ENCODE data around the gene SLC35G6. TPM values are rescaled to one million over a fixed set of nuclear protein-coding genes. Genes with fewer than 3 reads are reported as not detected.
A peak's percentile ranks its signal among the peaks of the same experiment; 100 is the strongest.

The SLC35G6 gene
- total and polyA plus RNA-seq, 2 of the 13 experiments (the other 11 are each of a cell fraction or from before 2014, with no cell fraction given), result 0.07 TPM; not detected in 1

DNA sequence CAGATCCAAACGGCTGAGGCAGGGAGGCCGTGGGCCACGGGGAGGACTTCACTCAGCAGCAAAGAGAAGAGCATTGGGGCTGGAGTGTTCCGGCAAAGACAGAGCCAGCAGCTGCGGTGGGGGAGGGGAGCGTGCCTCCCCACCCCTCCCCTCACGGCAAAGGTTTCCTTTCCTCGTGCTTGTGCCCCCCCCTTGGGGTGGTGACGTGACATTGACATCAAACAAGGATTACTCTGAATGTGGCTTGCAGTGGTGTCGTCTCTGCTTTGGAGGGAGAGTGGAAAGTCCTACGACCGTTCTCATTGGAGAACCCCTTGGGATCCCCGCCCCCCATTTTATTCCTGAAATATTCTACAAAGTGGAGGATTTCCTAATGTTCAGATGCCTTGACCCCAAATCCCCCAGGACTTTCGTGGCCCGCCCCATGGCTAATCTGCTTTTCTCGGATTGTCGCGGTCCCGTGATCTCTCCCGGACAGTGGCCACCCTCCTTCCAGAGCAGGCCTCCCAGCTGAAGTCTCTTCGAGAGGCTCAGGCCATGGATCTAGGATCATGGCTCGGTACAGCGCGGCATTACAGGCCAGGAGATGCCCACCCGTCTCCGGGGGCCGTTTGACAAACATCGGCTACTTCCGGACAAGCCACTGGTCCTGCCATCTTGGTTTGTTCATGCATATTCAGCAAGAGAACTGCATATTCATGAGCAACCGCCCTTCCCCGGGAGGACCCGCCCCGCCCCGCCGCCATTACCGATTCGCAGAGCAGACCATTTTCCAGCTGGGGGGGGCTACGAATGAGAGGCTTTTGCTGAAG is 2.2 kb downstream of the SLC35G6 start:
- POLR2A ChIA-PET, result interaction anchor here (0.9 to 5.5 kb wide), 20 partner anchors 8 to 438 kb away, joined by 3 to 41 read pairs (median 6); partner anchors contain the start of genes ASGR2, ATP1B2, CD68 and CHRNB1
- TF ChIP-seq NR2F6 (IDR thresholded peaks at IDR 0.05), result 0 out of 2 replicates have a peak, but pooled peaks have one; percentile 26
- no peak; the same call in 1 of the 2 replicates for TF ChIP-seq NR2F6 (CRISPR knock-in tag; IDR thresholded peaks at IDR 0.05)
- peak; percentile 62; the same call in 1 of the 2 replicates for TF ChIP-seq ZNF747 (CRISPR knock-in tag; IDR thresholded peaks at IDR 0.05; ENCODE audit: borderline replicate concordance)
- TF ChIP-seq, protein P1, sequence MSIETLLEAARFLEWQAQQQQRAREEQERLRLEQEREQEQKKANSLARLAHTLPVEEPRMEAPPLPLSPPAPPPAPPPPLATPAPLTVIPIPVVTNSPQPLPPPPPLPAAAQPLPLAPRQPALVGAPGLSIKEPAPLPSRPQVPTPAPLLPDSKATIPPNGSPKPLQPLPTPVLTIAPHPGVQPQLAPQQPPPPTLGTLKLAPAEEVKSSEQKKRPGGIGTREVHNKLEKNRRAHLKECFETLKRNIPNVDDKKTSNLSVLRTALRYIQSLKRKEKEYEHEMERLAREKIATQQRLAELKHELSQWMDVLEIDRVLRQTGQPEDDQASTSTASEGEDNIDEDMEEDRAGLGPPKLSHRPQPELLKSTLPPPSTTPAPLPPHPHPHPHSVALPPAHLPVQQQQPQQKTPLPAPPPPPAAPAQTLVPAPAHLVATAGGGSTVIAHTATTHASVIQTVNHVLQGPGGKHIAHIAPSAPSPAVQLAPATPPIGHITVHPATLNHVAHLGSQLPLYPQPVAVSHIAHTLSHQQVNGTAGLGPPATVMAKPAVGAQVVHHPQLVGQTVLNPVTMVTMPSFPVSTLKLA (IDR thresholded peaks at IDR 0.05), result peak; percentile 37
- TF ChIP-seq, protein P2, sequence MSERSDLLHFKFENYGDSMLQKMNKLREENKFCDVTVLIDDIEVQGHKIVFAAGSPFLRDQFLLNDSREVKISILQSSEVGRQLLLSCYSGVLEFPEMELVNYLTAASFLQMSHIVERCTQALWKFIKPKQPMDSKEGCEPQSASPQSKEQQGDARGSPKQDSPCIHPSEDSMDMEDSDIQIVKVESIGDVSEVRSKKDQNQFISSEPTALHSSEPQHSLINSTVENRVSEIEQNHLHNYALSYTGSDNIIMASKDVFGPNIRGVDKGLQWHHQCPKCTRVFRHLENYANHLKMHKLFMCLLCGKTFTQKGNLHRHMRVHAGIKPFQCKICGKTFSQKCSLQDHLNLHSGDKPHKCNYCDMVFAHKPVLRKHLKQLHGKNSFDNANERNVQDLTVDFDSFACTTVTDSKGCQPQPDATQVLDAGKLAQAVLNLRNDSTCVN (CRISPR knock-in tag; IDR thresholded peaks at IDR 0.05; ENCODE audit: borderline replicate concordance), result no peak; the same call in 1 of the 2 replicates
- TF ChIP-seq, protein P3, sequence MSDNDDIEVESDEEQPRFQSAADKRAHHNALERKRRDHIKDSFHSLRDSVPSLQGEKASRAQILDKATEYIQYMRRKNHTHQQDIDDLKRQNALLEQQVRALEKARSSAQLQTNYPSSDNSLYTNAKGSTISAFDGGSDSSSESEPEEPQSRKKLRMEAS (IDR thresholded peaks at IDR 0.05), result peak; percentile 63
- TF ChIP-seq, protein P4, sequence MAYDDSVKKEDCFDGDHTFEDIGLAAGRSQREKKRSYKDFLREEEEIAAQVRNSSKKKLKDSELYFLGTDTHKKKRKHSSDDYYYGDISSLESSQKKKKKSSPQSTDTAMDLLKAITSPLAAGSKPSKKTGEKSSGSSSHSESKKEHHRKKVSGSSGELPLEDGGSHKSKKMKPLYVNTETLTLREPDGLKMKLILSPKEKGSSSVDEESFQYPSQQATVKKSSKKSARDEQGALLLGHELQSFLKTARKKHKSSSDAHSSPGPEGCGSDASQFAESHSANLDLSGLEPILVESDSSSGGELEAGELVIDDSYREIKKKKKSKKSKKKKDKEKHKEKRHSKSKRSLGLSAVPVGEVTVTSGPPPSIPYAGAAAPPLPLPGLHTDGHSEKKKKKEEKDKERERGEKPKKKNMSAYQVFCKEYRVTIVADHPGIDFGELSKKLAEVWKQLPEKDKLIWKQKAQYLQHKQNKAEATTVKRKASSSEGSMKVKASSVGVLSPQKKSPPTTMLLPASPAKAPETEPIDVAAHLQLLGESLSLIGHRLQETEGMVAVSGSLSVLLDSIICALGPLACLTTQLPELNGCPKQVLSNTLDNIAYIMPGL (CRISPR knock-in tag; IDR thresholded peaks at IDR 0.05; ENCODE audit: borderline replicate concordance in 1 of 2, low read depth in 1 of 2), result peak; percentile 10 to 50; a peak in 2 of 4 replicates
- TF ChIP-seq EED (CRISPR knock-in tag; IDR thresholded peaks at IDR 0.05), result 0 out of 2 replicates have a peak, but pooled peaks have one; percentile 23
- TF ChIP-seq CENPT (CRISPR knock-in tag; IDR thresholded peaks at IDR 0.05; ENCODE audit: low read depth), result 0 out of 2 replicates have a peak, but pooled peaks have one; percentile 47
- TF ChIP-seq ZC3H4 (CRISPR knock-in tag; IDR thresholded peaks at IDR 0.05; ENCODE audit: borderline replicate concordance), result 0 out of 2 replicates have a peak, but pooled peaks have one; percentile 49
- TF ChIP-seq KDM5B (CRISPR knock-in tag; IDR thresholded peaks at IDR 0.05; ENCODE audit: borderline replicate concordance), result peak; percentile 44; the same call in 1 of the 2 replicates
- TF ChIP-seq ZIK1 (CRISPR knock-in tag; IDR thresholded peaks at IDR 0.05; ENCODE audit: borderline replicate concordance, low read depth), result peak; percentile 37; the same call in 1 of the 2 replicates
- TF ChIP-seq, protein P5, sequence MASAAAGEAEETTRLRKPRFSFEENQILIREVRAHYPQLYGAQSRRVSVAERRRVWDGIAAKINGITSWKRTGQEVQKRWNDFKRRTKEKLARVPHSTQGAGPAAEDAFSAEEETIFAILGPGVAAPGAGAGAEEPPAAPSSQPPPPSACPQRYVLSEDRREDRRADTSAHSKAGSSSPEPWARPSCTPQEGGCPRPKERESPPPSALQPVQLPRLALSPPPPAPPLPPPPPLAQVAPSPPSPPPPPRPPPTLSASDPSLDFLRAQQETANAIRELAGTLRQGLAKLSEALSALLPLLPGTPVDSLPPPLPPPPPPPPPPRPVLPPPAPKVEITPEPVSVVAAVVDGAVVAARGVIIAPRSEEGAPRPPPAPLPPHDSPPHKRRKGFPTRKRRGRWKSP (CRISPR knock-in tag; IDR thresholded peaks at IDR 0.05), result peak; percentile 2; the same call in 1 of the 2 replicates
- peak; percentile 18 for TF ChIP-seq ZBTB7B (CRISPR knock-in tag; IDR thresholded peaks at IDR 0.05)

More for the DNA sequence above, 2.2 kb downstream of the SLC35G6 start:
- Histone ChIP-seq H3K9ac (ENCODE audit: insufficient read depth, low read depth, low read length) (peak overlapping the region; percentile 95), H3K4me1 (ENCODE audit: insufficient read depth, low read length) (peaks cover 59% of the 10 kb centered on the region), H3K79me2 (ENCODE audit: insufficient read depth, low read length) (peaks cover 42% of the 10 kb centered on the region), H4K20me1 (ENCODE audit: insufficient read depth, low read length) (peaks cover 24% of the 10 kb centered on the region), H2AFZ (ENCODE audit: low read length) (peak overlapping the region; percentile 77), H3K27ac (ENCODE audit: extremely low read length, insufficient read depth, low read length) (peak overlapping the region; percentile 100), H3K4me2 (ENCODE audit: low read depth, low read length) (peak overlapping the region; percentile 94), H3K4me3 (replicated peaks in 1 of 3; ENCODE audit: insufficient read depth in 1 of 3, low read depth in 2 of 3, low read length in 3 of 3) (peak overlapping the region; percentile 75 to 92 (median 90)), H3K9me3 (ENCODE audit: low read length) (no peaks in the 10 kb centered on the region), H3K27me3 (ENCODE audit: control insufficient read depth in 1 of 2, insufficient read depth in 2 of 2, low read length in 2 of 2) (no peaks in the 10 kb centered on the region; a peak in 2 of 5 replicates), H3K36me3 (replicated peaks in 1 of 2; ENCODE audit: control insufficient read depth in 1 of 2, insufficient read depth in 2 of 2, low read length in 2 of 2) (no peaks in the 10 kb centered on the region; a peak in 1 of 5 replicates)
- FAIRE-seq (peak; percentile 49), DNase-seq (ENCODE audit: low spot score) (peak; percentile 89), ATAC-seq (peak; percentile 68)
- BruUV-seq (replicated peaks), result TSS peak; percentile 88
- in situ Hi-C loops (cut with HindIII; ENCODE audit: extremely low pct_ligation_motif_present, low pct_unique_long_range_greater_than_20kb) (no loop called here), intact Hi-C loops (cut with micrococcal nuclease; ENCODE audit: unreplicated experiment) (loop anchor here (5.0 kb wide), 3 partner anchors 36 to 126 kb away; partner anchors contain the start of genes CHRNB1, TMEM256 and TMEM95)
- WGBS (ENCODE audit: low lambda C conversion rate), result 0% methylated on average over 27 of the region's 38 CpGs
- CTCF ChIA-PET (ENCODE audit: low intra/inter-chr PET ratio, low total read pairs), result no interaction called here

All from HepG2 (cell line).